Hematopoietic multipotent progenitor cell treated with erythropoietin and hydrocortisone succinate and interleukin-3 and kit ligand, for 8 days (in vitro differentiated cells): ENCODE data around the gene CEP170B.
"Not testable (repeated sequence)": the region's sequence is repeated elsewhere in the genome, so short reads cannot be mapped to it uniquely, and the experiment has no call there.

Experiments
- DNase-seq: peaks from one replicate; pipeline ENCODE4 v3.0.0-alpha.2; 2015

CEP170B gene

DNA sequence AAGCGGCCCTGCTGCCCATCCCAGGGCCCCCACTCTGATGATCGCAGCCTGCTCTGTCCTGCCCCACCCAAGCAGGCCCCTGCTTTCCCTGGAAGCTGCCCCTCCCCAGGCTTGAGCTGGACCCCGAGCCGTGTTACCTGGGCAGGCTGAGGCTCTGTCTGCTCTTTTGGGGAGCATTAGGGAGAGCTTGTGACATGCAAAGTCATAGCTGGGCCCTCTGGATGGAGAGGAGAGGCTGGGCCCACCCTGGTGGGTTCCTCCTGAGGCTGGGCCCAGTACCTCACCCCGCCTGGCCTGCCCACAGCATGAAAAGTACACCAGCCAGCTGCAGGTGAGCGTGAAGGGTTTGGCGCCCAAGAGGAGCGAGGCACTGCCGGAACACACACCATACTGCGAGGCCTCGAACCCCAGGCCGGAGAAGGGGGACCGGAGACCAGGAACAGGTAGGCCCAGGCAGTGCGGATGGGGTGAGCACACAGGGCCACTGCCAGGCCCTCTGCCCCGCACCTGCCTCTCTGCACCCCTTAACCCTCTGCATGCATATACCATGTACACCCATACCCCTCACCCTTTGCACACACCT is 15.0 kb downstream of the CEP170B start:
- no peak for DNase-seq

- no peak for DNase-seq
These were observed 15.6 kb downstream of the CEP170B start for GRCh38 chr14:104880584-104881210.

DNA sequence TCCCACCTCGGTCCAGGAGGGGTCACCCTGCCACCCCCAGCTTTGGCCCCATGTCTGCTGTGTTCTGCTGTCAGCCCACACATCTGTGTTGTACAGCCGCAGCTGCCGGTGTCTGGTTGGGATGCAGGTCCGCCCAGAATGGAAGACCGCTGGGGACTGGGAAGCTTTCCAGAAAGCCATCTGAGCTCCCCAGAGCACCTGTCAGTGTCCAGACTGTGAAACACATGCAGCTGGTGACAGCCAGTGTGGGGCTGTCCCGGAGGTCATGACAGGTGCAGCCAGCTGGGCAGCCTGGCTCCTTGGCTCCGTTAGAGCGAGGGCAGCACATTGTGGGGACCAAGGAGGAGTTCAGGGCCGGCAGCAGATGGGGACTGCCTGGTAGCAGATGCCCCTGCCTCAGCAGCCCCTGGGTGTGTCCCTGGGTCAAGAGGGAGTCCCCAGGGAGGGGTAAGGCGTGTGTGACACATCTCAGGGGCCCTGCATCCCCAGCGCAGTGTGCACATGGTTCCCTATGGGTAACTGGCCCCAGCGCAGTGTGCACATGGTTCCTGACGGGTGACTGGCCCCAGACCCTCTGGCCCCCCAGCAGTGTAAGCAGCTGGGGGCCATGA is 16.4 kb downstream of the CEP170B start:
- DNase-seq: no peak

DNA sequence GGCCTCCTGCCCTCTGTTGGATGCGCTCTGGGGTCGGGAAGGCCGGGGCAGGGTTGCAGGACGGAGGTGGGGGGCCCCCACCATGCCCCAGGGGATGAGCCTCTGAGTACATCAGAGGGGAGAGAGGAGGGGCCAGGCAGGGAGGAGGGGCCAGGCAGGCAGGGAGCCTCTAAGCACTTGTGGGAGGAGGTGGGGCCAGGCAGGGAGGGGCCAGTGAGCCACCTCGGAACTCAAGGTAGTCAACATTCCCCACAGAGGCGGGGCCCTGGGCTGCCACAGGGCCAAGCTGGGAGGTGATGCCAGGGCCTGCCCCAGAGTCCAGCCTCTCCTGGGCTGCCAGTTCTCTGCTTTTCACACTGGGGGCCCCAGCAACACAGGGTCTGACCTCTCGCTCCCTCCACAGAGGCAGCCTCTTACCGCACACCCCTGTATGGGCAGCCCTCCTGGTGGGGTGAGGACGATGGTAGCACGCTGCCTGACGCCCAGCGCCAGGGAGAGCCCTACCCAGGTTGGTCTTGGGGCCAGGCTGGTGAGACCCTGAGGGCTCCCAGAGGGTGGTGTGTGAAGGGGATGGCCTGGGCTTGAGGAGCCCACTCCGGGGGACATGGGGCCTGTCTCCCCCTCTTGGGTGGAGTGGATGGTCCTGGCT is 17.4 kb downstream of the CEP170B start:
- no peak for DNase-seq

- DNase-seq: no peak
These were observed 18.1 kb downstream of the CEP170B start for GRCh38 chr14:104882991-104883660.

- DNase-seq: no peak
These were observed 18.8 kb downstream of the CEP170B start for GRCh38 chr14:104883681-104884361.

- not testable (repeated sequence) for DNase-seq
These were observed 19.3 kb downstream of the CEP170B start for GRCh38 chr14:104884381-104884780.

- no peak for DNase-seq
These were observed 20.2 kb downstream of the CEP170B start for GRCh38 chr14:104885031-104885972.

DNA sequence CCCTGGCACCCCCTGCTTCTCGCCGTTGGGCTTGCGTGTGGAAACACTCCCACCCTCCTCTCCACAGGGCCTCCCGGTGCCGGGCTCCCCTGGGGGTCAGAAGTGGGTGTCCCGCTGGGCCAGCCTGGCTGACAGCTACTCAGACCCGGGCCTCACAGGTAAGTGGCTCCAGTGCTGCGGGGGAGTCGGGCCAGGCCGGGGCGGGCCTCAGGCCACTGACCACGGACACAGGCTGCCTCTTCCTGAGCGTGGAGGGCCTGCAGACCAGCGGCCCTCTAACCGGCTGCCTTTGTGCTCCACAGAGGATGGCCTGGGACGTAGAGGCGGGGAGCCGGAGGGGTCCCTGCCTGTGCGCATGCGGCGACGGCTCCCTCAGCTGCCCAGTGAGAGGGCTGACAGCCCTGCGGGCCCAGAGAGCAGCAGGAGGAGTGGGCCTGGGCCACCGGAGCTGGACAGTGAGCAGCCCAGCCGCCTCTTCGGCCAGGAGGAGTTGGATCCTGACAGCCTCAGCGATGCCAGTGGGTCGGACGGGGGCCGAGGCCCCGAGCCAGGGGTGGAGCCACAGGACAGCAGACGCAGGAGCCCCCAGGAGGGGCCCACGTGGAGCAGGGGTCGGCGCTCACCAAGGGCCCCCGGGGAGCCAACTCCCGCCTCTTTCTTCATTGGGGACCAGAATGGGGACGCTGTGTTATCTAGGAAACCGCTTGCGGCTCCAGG is 21.1 kb downstream of the CEP170B start:
- no peak for DNase-seq

DNA sequence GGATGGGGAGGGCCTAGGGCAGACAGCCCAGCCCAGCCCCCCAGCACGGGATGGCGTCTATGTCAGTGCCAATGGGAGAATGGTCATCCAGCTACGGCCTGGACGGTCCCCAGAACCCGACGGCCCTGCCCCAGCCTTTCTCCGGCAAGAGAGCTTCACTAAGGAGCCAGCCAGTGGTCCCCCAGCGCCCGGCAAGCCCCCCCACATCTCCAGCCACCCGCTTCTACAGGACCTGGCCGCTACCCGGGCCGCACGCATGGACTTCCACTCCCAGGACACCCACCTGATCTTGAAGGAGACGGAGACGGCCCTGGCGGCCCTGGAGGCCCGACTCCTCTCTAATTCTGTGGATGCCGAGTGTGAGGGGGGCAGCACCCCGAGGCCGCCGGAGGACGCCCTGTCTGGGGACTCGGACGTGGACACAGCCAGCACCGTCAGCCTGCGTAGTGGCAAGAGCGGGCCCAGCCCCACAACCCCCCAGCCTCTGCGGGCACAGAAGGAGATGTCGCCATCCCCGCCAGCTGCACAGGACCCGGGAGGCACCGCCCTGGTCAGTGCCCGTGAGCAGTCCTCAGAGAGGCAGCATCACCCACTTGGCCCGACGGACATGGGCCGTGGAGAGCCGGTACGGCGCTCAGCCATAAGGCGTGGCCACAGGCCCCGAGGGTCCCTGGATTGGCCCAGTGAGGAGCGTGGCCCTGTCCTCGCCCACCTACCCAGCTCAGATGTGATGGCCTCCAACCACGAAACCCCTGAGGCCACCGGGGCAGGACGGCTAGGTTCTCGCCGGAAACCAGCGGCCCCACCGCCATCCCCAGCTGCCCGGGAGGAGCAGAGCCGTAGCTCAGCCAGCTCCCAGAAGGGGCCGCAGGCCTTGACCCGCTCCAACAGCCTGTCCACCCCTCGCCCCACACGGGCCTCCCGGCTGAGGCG is 21.9 kb downstream of the CEP170B start:
- no peak for DNase-seq

DNA sequence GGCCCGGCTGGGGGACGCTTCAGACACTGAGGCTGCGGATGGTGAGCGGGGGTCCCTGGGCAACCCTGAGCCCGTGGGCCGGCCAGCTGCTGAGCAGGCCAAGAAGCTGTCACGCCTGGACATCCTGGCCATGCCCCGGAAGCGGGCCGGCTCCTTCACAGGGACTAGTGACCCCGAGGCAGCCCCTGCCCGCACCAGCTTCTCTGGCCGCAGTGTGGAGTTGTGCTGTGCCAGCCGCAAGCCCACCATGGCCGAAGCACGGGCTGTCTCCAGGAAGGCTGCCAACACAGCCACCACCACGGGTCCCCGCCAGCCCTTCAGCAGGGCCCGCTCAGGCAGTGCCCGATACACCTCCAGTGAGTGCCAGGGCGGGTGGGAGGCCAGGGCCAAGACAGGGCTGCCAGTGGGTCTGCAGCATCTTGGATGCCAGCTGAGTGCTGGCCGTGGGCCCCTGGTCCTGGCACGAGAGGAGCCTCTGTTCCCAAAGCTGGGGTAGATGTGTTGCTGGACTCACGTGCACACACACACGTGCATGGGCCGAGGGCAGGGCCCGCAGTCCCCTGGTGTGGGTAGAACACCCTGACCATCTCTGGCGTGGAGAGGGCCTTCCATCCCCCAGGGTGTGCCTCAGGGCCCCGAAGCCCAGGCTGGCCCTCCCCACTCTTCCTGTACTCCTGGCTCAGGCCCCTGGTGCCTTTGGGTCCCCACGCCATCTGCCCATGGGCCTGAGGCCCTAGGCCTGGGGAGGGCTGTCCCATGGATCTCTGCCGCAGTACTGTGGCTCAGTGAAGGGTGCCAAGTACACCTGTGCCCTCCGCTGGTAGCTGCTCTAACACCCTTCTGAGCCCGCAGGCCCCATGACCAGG is 22.8 kb downstream of the CEP170B start:
- DNase-seq: no peak

- no peak for DNase-seq
These were observed 23.7 kb downstream of the CEP170B start for GRCh38 chr14:104888489-104889374.

DNA sequence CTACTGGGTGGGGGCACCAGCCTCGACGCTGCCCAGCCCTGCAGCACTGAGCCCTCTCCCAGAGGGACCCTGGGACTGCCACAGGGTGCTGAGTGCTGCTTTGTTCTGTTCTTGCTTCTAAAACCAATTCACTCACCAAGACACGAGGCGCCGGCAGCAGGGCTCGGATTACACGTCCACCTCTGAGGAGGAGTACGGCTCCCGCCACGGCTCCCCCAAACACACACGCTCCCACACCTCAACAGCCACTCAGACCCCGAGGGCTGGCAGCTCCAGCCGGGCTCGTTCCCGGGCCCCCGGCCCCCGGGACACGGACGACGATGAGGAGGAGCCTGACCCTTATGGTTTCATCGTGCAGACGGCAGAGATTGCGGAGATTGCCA is 24.3 kb downstream of the CEP170B start:
- no peak for DNase-seq

GRCh38 chr14:104890292-104890691 is 25.2 kb downstream of the CEP170B start:
- DNase-seq: not testable (repeated sequence)

GRCh38 chr14:104891121-104891551 is 26.1 kb downstream of the CEP170B start:
- DNase-seq: no peak

DNA sequence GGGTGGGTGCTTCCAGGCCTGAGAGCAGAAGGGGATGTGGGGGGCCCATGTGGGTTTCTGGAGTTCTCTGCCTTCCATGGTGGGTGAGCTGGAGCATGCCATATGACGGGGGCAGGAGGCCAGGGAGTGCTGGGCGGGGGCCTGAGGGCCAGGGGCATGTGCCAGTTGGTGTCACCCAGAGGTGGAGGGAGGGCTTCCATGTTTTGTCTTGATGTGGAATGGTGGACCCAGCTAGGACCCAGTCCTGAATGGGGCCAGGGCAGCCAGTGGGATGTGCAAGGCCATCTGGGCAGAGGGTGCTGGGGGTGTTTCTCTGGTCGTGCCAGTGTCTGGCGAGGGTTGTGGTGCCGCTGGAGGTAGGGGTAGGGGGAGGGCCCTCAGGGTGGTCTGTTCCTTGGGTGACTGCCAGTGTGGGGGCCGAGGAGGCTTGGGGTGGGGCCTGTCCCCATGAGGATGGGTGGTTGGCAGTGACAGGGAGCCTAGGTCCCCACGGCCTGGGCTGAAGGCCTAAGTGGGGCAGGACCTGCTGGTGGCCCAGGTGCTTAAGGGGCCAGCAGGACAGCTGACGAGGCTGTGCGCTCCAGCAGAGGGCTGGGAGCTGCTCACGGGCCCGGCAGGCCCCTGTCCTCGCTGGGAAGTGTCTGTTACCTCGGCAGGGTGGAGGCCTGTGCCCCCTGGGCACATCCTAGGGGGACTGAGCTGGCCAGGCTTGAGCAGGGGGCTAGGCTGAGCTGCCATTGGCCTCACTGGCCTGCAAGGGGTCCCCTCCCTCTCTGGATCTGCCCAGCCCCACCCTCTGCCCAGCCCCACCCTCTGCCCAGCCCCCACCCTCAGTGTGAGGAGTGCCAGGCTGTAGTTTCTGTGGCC is 26.8 kb downstream of the CEP170B start:
- no peak for DNase-seq
